ENCODE measurements around the gene PROSER1.
A peak's percentile ranks its signal among the peaks of the same experiment; 100 is the strongest.

PROSER1 gene

GRCh38 chr13:39048806-39049205 is 10.9 kb upstream of the PROSER1 start:
- Histone ChIP-seq H3K27me3 (ENCODE audit: insufficient read depth, poor library complexity, severe bottlenecking) (no peaks in the 10 kb centered on the region), H3K27ac (replicated peaks) (no peak overlapping the region), H3K4me3 (replicated peaks; ENCODE audit: insufficient read depth, low read length) (no peak overlapping the region)
- no peak for DNase-seq (ENCODE audit: low read depth in 1 of 2, low spot score in 1 of 2)
- TF ChIP-seq POLR2AphosphoS5 (IDR thresholded peaks at IDR 0.05; ENCODE audit: low read depth) (no peak), CTCF (IDR thresholded peaks at IDR 0.05; ENCODE audit: insufficient read depth, low read length) (no peak), GABPA (IDR thresholded peaks at IDR 0.05; ENCODE audit: low read depth) (no peak)

- no peak for DNase-seq (ENCODE audit: low read depth in 1 of 2, low spot score in 1 of 2)
- TF ChIP-seq SPI1 (IDR thresholded peaks at IDR 0.05; ENCODE audit: borderline replicate concordance, low read depth), result no peak
- TF ChIP-seq GABPA (IDR thresholded peaks at IDR 0.05; ENCODE audit: low read depth), result no peak
- no peak for TF ChIP-seq POLR2AphosphoS5 (IDR thresholded peaks at IDR 0.05; ENCODE audit: low read depth)
- no peak for TF ChIP-seq CTCF (IDR thresholded peaks at IDR 0.05; ENCODE audit: insufficient read depth, low read length)
- no peak for TF ChIP-seq REST (IDR thresholded peaks at IDR 0.05; ENCODE audit: insufficient replicate concordance, low read depth)
- no peak overlapping the region for H3K4me3 ChIP-seq (replicated peaks; ENCODE audit: insufficient read depth, low read length)
- H3K27ac ChIP-seq (replicated peaks), result no peak overlapping the region
- H3K27me3 ChIP-seq (ENCODE audit: insufficient read depth, poor library complexity, severe bottlenecking), result no peaks in the 10 kb centered on the region
Observed at GRCh38 chr13:39047560-39047959, 9.7 kb upstream of the PROSER1 start.

GRCh38 chr13:39044536-39044935 is 6.6 kb upstream of the PROSER1 start:
- no peak for DNase-seq (ENCODE audit: low read depth in 1 of 2, low spot score in 1 of 2)
- no peaks in the 10 kb centered on the region for H3K27me3 ChIP-seq (ENCODE audit: insufficient read depth, poor library complexity, severe bottlenecking)
- no peak overlapping the region for H3K4me3 ChIP-seq (replicated peaks; ENCODE audit: insufficient read depth, low read length)
- no peak overlapping the region for H3K27ac ChIP-seq (replicated peaks)
- TF ChIP-seq POLR2AphosphoS5 (IDR thresholded peaks at IDR 0.05; ENCODE audit: low read depth) (no peak), SPI1 (IDR thresholded peaks at IDR 0.05; ENCODE audit: borderline replicate concordance, low read depth) (no peak), GABPA (IDR thresholded peaks at IDR 0.05; ENCODE audit: low read depth) (no peak), REST (IDR thresholded peaks at IDR 0.05; ENCODE audit: insufficient replicate concordance, low read depth) (no peak), CTCF (IDR thresholded peaks at IDR 0.05; ENCODE audit: insufficient read depth, low read length) (no peak)

- H3K27me3 ChIP-seq (ENCODE audit: insufficient read depth, poor library complexity, severe bottlenecking), result no peaks in the 10 kb centered on the region
- TF ChIP-seq CTCF (IDR thresholded peaks at IDR 0.05; ENCODE audit: insufficient read depth, low read length) (no peak), GABPA (IDR thresholded peaks at IDR 0.05; ENCODE audit: low read depth) (no peak), REST (IDR thresholded peaks at IDR 0.05; ENCODE audit: insufficient replicate concordance, low read depth) (no peak), SPI1 (IDR thresholded peaks at IDR 0.05; ENCODE audit: borderline replicate concordance, low read depth) (no peak), POLR2AphosphoS5 (IDR thresholded peaks at IDR 0.05; ENCODE audit: low read depth) (no peak; the same call in 1 of the 2 replicates)
- H3K4me3 ChIP-seq (replicated peaks; ENCODE audit: insufficient read depth, low read length), result peak overlapping the region; percentile 85
- peak in 1 of 2 experiments; percentile 32 for DNase-seq (ENCODE audit: low read depth in 1 of 2, low spot score in 1 of 2)
- peak overlapping the region; percentile 91 for H3K27ac ChIP-seq (replicated peaks)
Observed at GRCh38 chr13:39040206-39040605, 2.3 kb upstream of the PROSER1 start.

All from HL-60 (cell line).